OCI-LY7 (cell line): Measurements from ENCODE around the gene SEZ6. TPM values are rescaled to one million over a fixed set of nuclear protein-coding genes. Genes with fewer than 3 reads are reported as not detected.
"Not testable (repeated sequence)": the region's sequence is repeated elsewhere in the genome, so short reads cannot be mapped to it uniquely, and the experiment has no call there.

Experiments used
- BruUV-seq: library from RNA; stranded (reverse); fragments of 400-500 nt; replicated peaks from 2 replicates; lab custom pipeline; 2021; lab: Mats Ljungman, UMichigan
- CTCF ChIA-PET: fragments of 300-600 bp; sonication (Branson Sonifier 250); formaldehyde crosslinking; loops from one replicate; lab custom pipeline; 2022; ENCODE audit warnings: antibody characterized with exemption; ENCODE audit not compliant: unreplicated experiment; lab: Charles Lee
- POLR2A ChIA-PET: fragments of 300-600 bp; sonication (Branson Sonifier 250); formaldehyde crosslinking; loops from one replicate; lab custom pipeline; 2022; ENCODE audit warnings: antibody characterized with exemption; lab: Charles Lee
- DNase-seq: peaks from one replicate; pipeline ENCODE4 v3.0.0-alpha.2; 2015; ENCODE audit warnings: low spot score
- H2AFZ ChIP-seq: fragments of 200-600 bp; sonication (generic), shearing (Covaris generic); 2 replicates; pipeline ENCODE4 v1.6.1; 2014; ENCODE audit warnings: mild to moderate bottlenecking, antibody characterized with exemption, low read length, moderate library complexity
- H3K27ac ChIP-seq: fragments of 200-600 bp; sonication (generic); 2 replicates; pipeline ENCODE4 v1.5.1; 2014; ENCODE audit warnings: mixed run types, low read depth, mild to moderate bottlenecking, moderate library complexity, low read length, inconsistent platforms; ENCODE audit not compliant: poor library complexity, severe bottlenecking
- H3K36me3 ChIP-seq: fragments of 200-600 bp; sonication (generic); 2 replicates; pipeline ENCODE4 v1.6.1; 2014; ENCODE audit warnings: mild to moderate bottlenecking, antibody characterized with exemption, low read length, moderate library complexity, mixed read lengths; ENCODE audit not compliant: insufficient read depth
- H3K4me1 ChIP-seq: fragments of 200-600 bp; sonication (generic); 2 replicates; pipeline ENCODE4 v1.5.1; 2014; ENCODE audit warnings: mild to moderate bottlenecking, low read length; ENCODE audit not compliant: insufficient read depth, poor library complexity, severe bottlenecking
- H3K4me2 ChIP-seq: fragments of 200-600 bp; sonication (generic); 2 replicates; pipeline ENCODE4 v1.6.1; 2014; ENCODE audit warnings: mild to moderate bottlenecking, low read length
- H3K4me3 ChIP-seq: fragments of 200-600 bp; sonication (generic); 2 replicates; pipeline ENCODE4 v1.5.1; 2014; ENCODE audit warnings: mild to moderate bottlenecking, low read depth, low read length; ENCODE audit not compliant: poor library complexity, severe bottlenecking
- H3K79me2 ChIP-seq: fragments of 200-600 bp; sonication (generic); 2 replicates; pipeline ENCODE4 v1.6.1; 2016; ENCODE audit warnings: low read depth, mild to moderate bottlenecking, low read length, moderate library complexity, mixed read lengths; ENCODE audit not compliant: insufficient read depth
- H3K9me2 ChIP-seq: fragments of 200-600 bp; sonication (generic); 2 replicates; pipeline ENCODE4 v1.6.1; 2016; ENCODE audit warnings: mild to moderate bottlenecking, low read length, mixed read lengths; ENCODE audit not compliant: insufficient read depth
- H3K9me3 ChIP-seq: fragments of 200-600 bp; sonication (generic); 2 replicates; pipeline ENCODE4 v1.6.1; 2014; ENCODE audit warnings: mild to moderate bottlenecking, mixed run types, low read length, mixed read lengths
- H4K20me1 ChIP-seq: fragments of 200-600 bp; sonication (generic); 2 replicates; pipeline ENCODE4 v1.6.1; 2014; ENCODE audit warnings: mild to moderate bottlenecking, antibody characterized with exemption, low read length, moderate library complexity, mixed read lengths; ENCODE audit not compliant: insufficient read depth
- EZH2phosphoT487 ChIP-seq: fragments of 200-600 bp; sonication (generic); IDR thresholded peaks from 2 replicates; pipeline ENCODE4 v1.6.1; 2018; ENCODE audit warnings: low read depth, borderline replicate concordance, mild to moderate bottlenecking, mixed run types, antibody characterized with exemption, low read length, moderate library complexity, mixed read lengths
- intact Hi-C: fragments of 100-400 bp; cut with micrococcal nuclease; formaldehyde crosslinking; loops from one replicate; pipeline ENCODE4 v1.10.0; 2022; ENCODE audit not compliant: unreplicated experiment
- total RNA-seq, 2 experiments: library from RNA; depleted of rRNA in 1 of 2; stranded (reverse); fragments of >200 nt in 1 of 2; shearing (Covaris generic) in 1 of 2; gene quantifications; 2 replicates each; pipeline ENCODE4 v1.2.3, GENCODE V29; 2014 to 2022
- TF ChIP-seq, protein P1 (sequence below): fragments of 200-600 bp; sonication (generic); conservative IDR thresholded peaks from 2 replicates; pipeline ENCODE4 v1.5.1; 2014; ENCODE audit warnings: mild to moderate bottlenecking, antibody characterized with exemption, low read length, moderate library complexity, mixed read lengths

Gene SEZ6
- total RNA-seq, 2 experiments from 2014 or later, result not detected

GRCh38 chr17:28935744-28936460, 69.9 kb downstream of the SEZ6 start:
- no peaks in the 10 kb centered on the region for H3K9me3 ChIP-seq
- no peak overlapping the region for H2AFZ ChIP-seq
- peaks cover 15% of the 10 kb centered on the region for H4K20me1 ChIP-seq
- no peak overlapping the region for H3K27ac ChIP-seq
- no peak for TF ChIP-seq EZH2phosphoT487
- TF ChIP-seq, protein P1, sequence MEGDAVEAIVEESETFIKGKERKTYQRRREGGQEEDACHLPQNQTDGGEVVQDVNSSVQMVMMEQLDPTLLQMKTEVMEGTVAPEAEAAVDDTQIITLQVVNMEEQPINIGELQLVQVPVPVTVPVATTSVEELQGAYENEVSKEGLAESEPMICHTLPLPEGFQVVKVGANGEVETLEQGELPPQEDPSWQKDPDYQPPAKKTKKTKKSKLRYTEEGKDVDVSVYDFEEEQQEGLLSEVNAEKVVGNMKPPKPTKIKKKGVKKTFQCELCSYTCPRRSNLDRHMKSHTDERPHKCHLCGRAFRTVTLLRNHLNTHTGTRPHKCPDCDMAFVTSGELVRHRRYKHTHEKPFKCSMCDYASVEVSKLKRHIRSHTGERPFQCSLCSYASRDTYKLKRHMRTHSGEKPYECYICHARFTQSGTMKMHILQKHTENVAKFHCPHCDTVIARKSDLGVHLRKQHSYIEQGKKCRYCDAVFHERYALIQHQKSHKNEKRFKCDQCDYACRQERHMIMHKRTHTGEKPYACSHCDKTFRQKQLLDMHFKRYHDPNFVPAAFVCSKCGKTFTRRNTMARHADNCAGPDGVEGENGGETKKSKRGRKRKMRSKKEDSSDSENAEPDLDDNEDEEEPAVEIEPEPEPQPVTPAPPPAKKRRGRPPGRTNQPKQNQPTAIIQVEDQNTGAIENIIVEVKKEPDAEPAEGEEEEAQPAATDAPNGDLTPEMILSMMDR, result no peak
- H3K4me2 ChIP-seq, result no peak overlapping the region
- H3K79me2 ChIP-seq, result peaks cover 83% of the 10 kb centered on the region
- no peaks in the 10 kb centered on the region for H3K9me2 ChIP-seq
- H3K4me3 ChIP-seq, result no peak overlapping the region
- peaks cover 5% of the 10 kb centered on the region for H3K4me1 ChIP-seq
- intact Hi-C loops, result no loop called here
- ChIA-PET POLR2A (interaction anchor here (1.1 kb wide), 1 partner anchor 16 kb away, joined by 3 read pairs; the partner anchor contains the start of gene PHF12), CTCF (no interaction called here)
- no TSS peak for BruUV-seq
- peaks cover 90% of the 10 kb centered on the region for H3K36me3 ChIP-seq
- DNase-seq, result no peak

DNA sequence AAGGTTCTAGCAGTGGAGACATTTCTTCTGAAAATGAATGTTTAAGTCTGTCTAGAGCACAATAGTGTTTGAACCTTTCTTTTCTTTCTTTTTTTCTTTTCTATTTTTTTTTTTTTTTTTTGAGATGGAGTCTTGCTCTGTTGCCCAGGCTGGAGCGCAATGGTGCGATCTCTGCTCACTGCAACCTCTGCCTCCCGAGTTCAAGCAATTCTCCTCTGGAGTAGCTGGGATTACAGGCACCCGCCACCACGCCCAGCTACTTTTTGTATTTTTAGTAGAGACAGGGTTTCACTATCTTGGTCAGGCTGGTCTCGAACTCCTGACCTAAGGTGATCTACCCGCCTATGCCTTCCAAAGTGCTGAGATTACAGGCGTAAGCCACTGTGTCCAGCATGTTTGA, 71.3 kb downstream of the SEZ6 start:
- Histone ChIP-seq H3K36me3 (peaks cover 90% of the 10 kb centered on the region), H3K79me2 (peaks cover 73% of the 10 kb centered on the region), H4K20me1 (peaks cover 15% of the 10 kb centered on the region; the same call in 1 of the 2 replicates)
- H3K4me3 ChIP-seq, POLR2A ChIA-PET, intact Hi-C loops, H3K27ac ChIP-seq, BruUV-seq, CTCF ChIA-PET, H3K9me3 ChIP-seq, H2AFZ ChIP-seq, H3K4me1 ChIP-seq, H3K4me2 ChIP-seq, H3K9me2 ChIP-seq, DNase-seq: not testable (repeated sequence)

GRCh38 chr17:28929787-28930186, 76.0 kb downstream of the SEZ6 start:
- no peak for DNase-seq
- Histone ChIP-seq H3K4me2 (no peak overlapping the region), H3K9me3 (no peaks in the 10 kb centered on the region), H2AFZ (no peak overlapping the region), H3K4me1 (peaks cover 7% of the 10 kb centered on the region), H4K20me1 (no peaks in the 10 kb centered on the region; the same call in 1 of the 2 replicates), H3K27ac (no peak overlapping the region), H3K79me2 (peaks cover 32% of the 10 kb centered on the region), H3K9me2 (no peaks in the 10 kb centered on the region), H3K36me3 (peaks cover 94% of the 10 kb centered on the region), H3K4me3 (no peak overlapping the region)
- BruUV-seq, result no TSS peak
- no peak for TF ChIP-seq EZH2phosphoT487
- TF ChIP-seq, protein P1, result no peak
- ChIA-PET POLR2A (interaction anchor here (0.5 to 1.3 kb wide), 6 partner anchors 18 to 374 kb away, joined by 4 to 9 read pairs (median 4); no protein-coding TSS in a partner anchor), CTCF (interaction anchor here (1.0 kb wide), 1 partner anchor 16 kb away, joined by 3 read pairs; no protein-coding TSS in a partner anchor)
- intact Hi-C loops, result no loop called here
